Neuronal stem cell (in vitro differentiated cells): ENCODE data around the gene ZNF785.

Experiments
- DNase-seq: peaks from one replicate; pipeline ENCODE4 v3.0.0-alpha.2; 2013; ENCODE audit warnings: low spot score
- H2AFZ ChIP-seq: one replicate; pipeline ENCODE4 v1.6.1; 2013; ENCODE audit warnings: mild to moderate bottlenecking, low read length, inconsistent platforms
- H2AK5ac ChIP-seq: 2 replicates; pipeline ENCODE4 v1.6.1; 2013; ENCODE audit warnings: low read depth, mild to moderate bottlenecking, inconsistent platforms, low read length, moderate library complexity, mixed read lengths
- H2BK120ac ChIP-seq: 2 replicates; pipeline ENCODE4 v1.6.1; 2013; ENCODE audit warnings: low read depth, mild to moderate bottlenecking, inconsistent platforms, low read length, moderate library complexity, mixed read lengths
- H2BK12ac ChIP-seq: one replicate; pipeline ENCODE4 v1.6.1; 2013; ENCODE audit warnings: low read length, inconsistent platforms
- H2BK15ac ChIP-seq: 2 replicates; pipeline ENCODE4 v1.6.1; 2013; ENCODE audit warnings: mild to moderate bottlenecking, low read length, inconsistent platforms, mixed read lengths
- H2BK5ac ChIP-seq: one replicate; pipeline ENCODE4 v1.6.1; 2013; ENCODE audit warnings: inconsistent platforms, mild to moderate bottlenecking, low read length, moderate library complexity
- H3K14ac ChIP-seq: one replicate; pipeline ENCODE4 v1.6.1; 2013; ENCODE audit warnings: low read length, inconsistent platforms
- H3K18ac ChIP-seq: 2 replicates; pipeline ENCODE4 v1.6.1; 2013; ENCODE audit warnings: low read length, inconsistent platforms
- H3K23ac ChIP-seq: 2 replicates; pipeline ENCODE4 v1.6.1; 2013; ENCODE audit warnings: low read depth, mild to moderate bottlenecking, mixed read lengths, low read length, inconsistent platforms; ENCODE audit not compliant: poor library complexity
- H3K27ac ChIP-seq: replicated peaks from 3 replicates; pipeline ENCODE4 v1.5.1; 2013; ENCODE audit warnings: low read length, inconsistent platforms
- H3K27me3 ChIP-seq, 3 experiments: 2 replicates each; pipeline ENCODE4 v1.6.1; 2013; ENCODE audit warnings: low read length in 3 of 3, mild to moderate bottlenecking in 2 of 3, inconsistent platforms in 1 of 3, low read depth in 1 of 3, mixed read lengths in 1 of 3, moderate library complexity in 1 of 3; ENCODE audit not compliant: control insufficient read depth in 3 of 3, insufficient read depth in 3 of 3
- H3K36me3 ChIP-seq, 2 donors: replicated peaks in 1 of 2; 2 replicates each; pipeline ENCODE4 v1.6.1; 2013; ENCODE audit warnings: low read length in 2 of 2; ENCODE audit not compliant: control insufficient read depth in 2 of 2, insufficient read depth in 2 of 2
- H3K4ac ChIP-seq: 2 replicates; pipeline ENCODE4 v1.6.1; 2013; ENCODE audit warnings: inconsistent platforms, mild to moderate bottlenecking, low read length, moderate library complexity
- H3K4me1 ChIP-seq, 2 donors: 1 replicate in 1 of 2; 2 replicates in 1 of 2; pipeline ENCODE4 v1.6.1; 2013; ENCODE audit warnings: low read length in 2 of 2, low read depth in 1 of 2; ENCODE audit not compliant: control insufficient read depth in 2 of 2, insufficient read depth in 1 of 2
- H3K4me2 ChIP-seq: one replicate; pipeline ENCODE4 v1.6.1; 2013; ENCODE audit warnings: mild to moderate bottlenecking, low read length, inconsistent platforms; ENCODE audit not compliant: insufficient read depth, poor library complexity, severe bottlenecking
- H3K4me3 ChIP-seq, 2 donors: 2 replicates each; pipeline ENCODE4 v1.5.1; 2013; ENCODE audit warnings: low read length in 2 of 2, mild to moderate bottlenecking in 2 of 2, inconsistent platforms in 1 of 2, moderate library complexity in 1 of 2
- H3K79me1 ChIP-seq: one replicate; pipeline ENCODE4 v1.6.1; 2013; ENCODE audit warnings: low read depth, mild to moderate bottlenecking, inconsistent platforms, low read length, moderate library complexity
- H3K9ac ChIP-seq: one replicate; pipeline ENCODE4 v1.6.1; 2013; ENCODE audit warnings: mild to moderate bottlenecking, low read depth, low read length, inconsistent platforms; ENCODE audit not compliant: poor library complexity
- H3K9me3 ChIP-seq, 2 donors: replicated peaks in 1 of 2; 2 replicates each; pipeline versions ENCODE3 to v1.6.1; 2013; ENCODE audit warnings: low read length in 2 of 2, mild to moderate bottlenecking in 2 of 2, inconsistent platforms in 1 of 2, low read depth in 1 of 2, mixed read lengths in 1 of 2, moderate library complexity in 1 of 2; ENCODE audit not compliant: control insufficient read depth in 2 of 2, insufficient read depth in 1 of 2
- H4K8ac ChIP-seq: one replicate; pipeline ENCODE4 v1.6.1; 2013; ENCODE audit warnings: low read depth, mild to moderate bottlenecking, inconsistent platforms, low read length, moderate library complexity
- H4K91ac ChIP-seq: one replicate; pipeline ENCODE4 v1.6.1; 2013; ENCODE audit warnings: low read length, low read depth, mild to moderate bottlenecking, inconsistent platforms; ENCODE audit not compliant: poor library complexity
- WGBS, 2 donors: extraction: QIAGEN DNeasy Blood & Tissue Kit; methylation state at CpG; one replicate each; pipeline ENCODE4 v1.1.7; 2013; ENCODE audit warnings: missing lambda C conversion rate in 2 of 2, mixed read lengths in 1 of 2; ENCODE audit not compliant: insufficient read length in 2 of 2, insufficient replicate concordance in 1 of 2; ENCODE audit errors: extremely low coverage in 2 of 2; 5-methylcytosine and 5-hydroxymethylcytosine counted together

The ZNF785 gene

GRCh38 chr16:30603945-30604315 is 18.4 kb upstream of the ZNF785 start:
- H3K27me3 ChIP-seq = no peaks in the 10 kb centered on the region
- no peak overlapping the region for H2AFZ ChIP-seq
- H4K8ac ChIP-seq = no peak overlapping the region
- no peak overlapping the region for H3K23ac ChIP-seq
- H3K4me1 ChIP-seq = peaks cover 0 to 2% of the 10 kb centered on the region in 2 donors
- no peak overlapping the region for H3K4me2 ChIP-seq
- no peak overlapping the region for H4K91ac ChIP-seq
- no peak overlapping the region for H3K9ac ChIP-seq
- H3K27ac ChIP-seq = no peak overlapping the region
- no peak overlapping the region for H3K4me3 ChIP-seq
- no peak overlapping the region for H2BK5ac ChIP-seq
- H3K4ac ChIP-seq = no peak overlapping the region
- no peak overlapping the region for H2BK15ac ChIP-seq
- H3K9me3 ChIP-seq = no peaks in the 10 kb centered on the region
- no peak overlapping the region for H3K14ac ChIP-seq
- no peak overlapping the region for H2BK12ac ChIP-seq
- no peak overlapping the region for H2AK5ac ChIP-seq
- peaks cover 20 to 70% of the 10 kb centered on the region in 2 donors for H3K36me3 ChIP-seq
- no CpG with 5 or more reads among the region's 7 CpGs for WGBS, 2 donors
- H2BK120ac ChIP-seq = no peak overlapping the region
- no peak overlapping the region for H3K18ac ChIP-seq
- no peaks in the 10 kb centered on the region for H3K79me1 ChIP-seq
- no peak for DNase-seq

- no peak overlapping the region for H3K27ac ChIP-seq
These were observed 17.2 kb upstream of the ZNF785 start for GRCh38 chr16:30602616-30603277.

GRCh38 chr16:30601966-30602365 is 16.5 kb upstream of the ZNF785 start:
- no peak overlapping the region for H2BK12ac ChIP-seq
- no peak overlapping the region for H3K23ac ChIP-seq
- H2AK5ac ChIP-seq = no peak overlapping the region
- H3K9me3 ChIP-seq = peaks cover 0 to 2% of the 10 kb centered on the region in 2 donors
- peaks cover 17 to 51% of the 10 kb centered on the region in 2 donors for H3K36me3 ChIP-seq
- H3K4me2 ChIP-seq = no peak overlapping the region
- H3K18ac ChIP-seq = no peak overlapping the region
- no peak overlapping the region for H2BK15ac ChIP-seq
- no peaks in the 10 kb centered on the region for H3K4me1 ChIP-seq
- H4K91ac ChIP-seq = no peak overlapping the region
- H2BK5ac ChIP-seq = no peak overlapping the region
- H3K14ac ChIP-seq = no peak overlapping the region
- no peaks in the 10 kb centered on the region for H3K27me3 ChIP-seq
- no peak overlapping the region for H4K8ac ChIP-seq
- H3K27ac ChIP-seq = no peak overlapping the region
- H2AFZ ChIP-seq = no peak overlapping the region
- no peak for DNase-seq
- H3K79me1 ChIP-seq = no peaks in the 10 kb centered on the region
- H3K4ac ChIP-seq = no peak overlapping the region
- no peak overlapping the region for H3K9ac ChIP-seq
- H2BK120ac ChIP-seq = no peak overlapping the region
- no CpG with 5 or more reads among the region's 4 CpGs for WGBS, 2 donors
- no peak overlapping the region for H3K4me3 ChIP-seq

More at GRCh38 chr16:30602616-30603277, 17.2 kb upstream of the ZNF785 start:
- Histone ChIP-seq H3K4me3 (no peak overlapping the region), H3K36me3 (peaks cover 18 to 58% of the 10 kb centered on the region in 2 donors), H3K23ac (no peak overlapping the region), H3K18ac (no peak overlapping the region), H2BK120ac (no peak overlapping the region), H4K91ac (no peak overlapping the region), H3K4me2 (no peak overlapping the region), H3K4me1 (no peaks in the 10 kb centered on the region), H3K9ac (no peak overlapping the region), H3K9me3 (peaks cover 0 to 2% of the 10 kb centered on the region in 2 donors), H3K14ac (no peak overlapping the region), H2BK5ac (no peak overlapping the region), H3K4ac (no peak overlapping the region), H2AFZ (no peak overlapping the region), H2BK12ac (no peak overlapping the region), H3K27me3 (no peaks in the 10 kb centered on the region), H2AK5ac (no peak overlapping the region), H2BK15ac (no peak overlapping the region), H3K79me1 (no peaks in the 10 kb centered on the region), H4K8ac (no peak overlapping the region)
- DNase-seq = no peak
- WGBS, 2 donors = no CpG with 5 or more reads among the region's 4 CpGs

- Histone ChIP-seq H3K14ac (no peak overlapping the region), H2AK5ac (no peak overlapping the region)
These were observed 15.4 kb upstream of the ZNF785 start for GRCh38 chr16:30600929-30601328.

More at GRCh38 chr16:30600929-30601328, 15.4 kb upstream of the ZNF785 start:
- H3K27ac ChIP-seq = no peak overlapping the region
- H3K9me3 ChIP-seq = peaks cover 0 to 2% of the 10 kb centered on the region in 2 donors
- H2AFZ ChIP-seq = no peak overlapping the region
- H2BK12ac ChIP-seq = no peak overlapping the region
- H3K4me2 ChIP-seq = no peak overlapping the region
- DNase-seq = no peak
- no peak overlapping the region for H2BK120ac ChIP-seq
- no peak overlapping the region for H3K18ac ChIP-seq
- H3K36me3 ChIP-seq = peaks cover 17 to 40% of the 10 kb centered on the region in 2 donors
- no peak overlapping the region for H3K9ac ChIP-seq
- H3K4ac ChIP-seq = no peak overlapping the region
- H2BK5ac ChIP-seq = no peak overlapping the region
- H2BK15ac ChIP-seq = no peak overlapping the region
- H3K23ac ChIP-seq = no peak overlapping the region
- no CpG with 5 or more reads among the region's 2 CpGs for WGBS, 2 donors
- H3K4me1 ChIP-seq = no peaks in the 10 kb centered on the region
- no peak overlapping the region for H4K91ac ChIP-seq
- no peak overlapping the region for H3K4me3 ChIP-seq
- H3K27me3 ChIP-seq = no peaks in the 10 kb centered on the region
- no peaks in the 10 kb centered on the region for H3K79me1 ChIP-seq
- no peak overlapping the region for H4K8ac ChIP-seq
